Measurements from ENCODE around the gene SMIM13. TPM values are rescaled to one million over a fixed set of nuclear protein-coding genes. Genes with fewer than 3 reads are reported as not detected.

Gene SMIM13
- total RNA-seq, 2 donors from 2014 or later = 4.4 to 7.2 TPM

DNA sequence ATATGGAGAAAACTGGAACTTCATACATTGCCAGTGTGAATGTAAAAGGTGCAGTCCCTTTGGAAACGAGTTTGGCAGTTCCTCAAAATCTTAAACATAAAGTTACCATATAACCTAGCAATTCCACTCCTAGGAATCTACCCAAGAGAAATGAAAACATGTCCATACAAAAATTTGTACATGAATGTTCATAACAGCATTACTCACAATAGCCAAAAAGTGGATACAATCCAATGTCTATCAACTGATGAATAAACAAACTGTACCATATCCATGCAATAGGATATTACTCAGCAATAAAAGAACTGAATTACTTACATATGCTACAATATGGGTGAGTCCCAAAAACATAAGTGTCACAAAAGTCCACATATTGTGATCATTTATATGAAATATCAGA is 66.6 kb downstream of the SMIM13 start:
- H3K4me1 ChIP-seq (replicated peaks) = no peaks in the 10 kb centered on the region
- H3K27me3 ChIP-seq (replicated peaks; ENCODE audit: insufficient read depth) = no peaks in the 10 kb centered on the region
- no peaks in the 10 kb centered on the region for H3K9me3 ChIP-seq
- no peak for DNase-seq (ENCODE audit: low spot score)
- H3K27ac ChIP-seq = no peak overlapping the region
- 67% methylated on average over 1 of the region's 1 CpG for WGBS
- no peaks in the 10 kb centered on the region for H3K36me3 ChIP-seq
- TF ChIP-seq POLR2AphosphoS5 (IDR thresholded peaks at IDR 0.05) = no peak
- TF ChIP-seq POLR2A (IDR thresholded peaks at IDR 0.05) = no peak
- TF ChIP-seq, protein P1, sequence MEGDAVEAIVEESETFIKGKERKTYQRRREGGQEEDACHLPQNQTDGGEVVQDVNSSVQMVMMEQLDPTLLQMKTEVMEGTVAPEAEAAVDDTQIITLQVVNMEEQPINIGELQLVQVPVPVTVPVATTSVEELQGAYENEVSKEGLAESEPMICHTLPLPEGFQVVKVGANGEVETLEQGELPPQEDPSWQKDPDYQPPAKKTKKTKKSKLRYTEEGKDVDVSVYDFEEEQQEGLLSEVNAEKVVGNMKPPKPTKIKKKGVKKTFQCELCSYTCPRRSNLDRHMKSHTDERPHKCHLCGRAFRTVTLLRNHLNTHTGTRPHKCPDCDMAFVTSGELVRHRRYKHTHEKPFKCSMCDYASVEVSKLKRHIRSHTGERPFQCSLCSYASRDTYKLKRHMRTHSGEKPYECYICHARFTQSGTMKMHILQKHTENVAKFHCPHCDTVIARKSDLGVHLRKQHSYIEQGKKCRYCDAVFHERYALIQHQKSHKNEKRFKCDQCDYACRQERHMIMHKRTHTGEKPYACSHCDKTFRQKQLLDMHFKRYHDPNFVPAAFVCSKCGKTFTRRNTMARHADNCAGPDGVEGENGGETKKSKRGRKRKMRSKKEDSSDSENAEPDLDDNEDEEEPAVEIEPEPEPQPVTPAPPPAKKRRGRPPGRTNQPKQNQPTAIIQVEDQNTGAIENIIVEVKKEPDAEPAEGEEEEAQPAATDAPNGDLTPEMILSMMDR (IDR thresholded peaks at IDR 0.05) = no peak
- no peak overlapping the region for H3K4me3 ChIP-seq
- intact Hi-C loops (cut with DNase I) = no loop called here

DNA sequence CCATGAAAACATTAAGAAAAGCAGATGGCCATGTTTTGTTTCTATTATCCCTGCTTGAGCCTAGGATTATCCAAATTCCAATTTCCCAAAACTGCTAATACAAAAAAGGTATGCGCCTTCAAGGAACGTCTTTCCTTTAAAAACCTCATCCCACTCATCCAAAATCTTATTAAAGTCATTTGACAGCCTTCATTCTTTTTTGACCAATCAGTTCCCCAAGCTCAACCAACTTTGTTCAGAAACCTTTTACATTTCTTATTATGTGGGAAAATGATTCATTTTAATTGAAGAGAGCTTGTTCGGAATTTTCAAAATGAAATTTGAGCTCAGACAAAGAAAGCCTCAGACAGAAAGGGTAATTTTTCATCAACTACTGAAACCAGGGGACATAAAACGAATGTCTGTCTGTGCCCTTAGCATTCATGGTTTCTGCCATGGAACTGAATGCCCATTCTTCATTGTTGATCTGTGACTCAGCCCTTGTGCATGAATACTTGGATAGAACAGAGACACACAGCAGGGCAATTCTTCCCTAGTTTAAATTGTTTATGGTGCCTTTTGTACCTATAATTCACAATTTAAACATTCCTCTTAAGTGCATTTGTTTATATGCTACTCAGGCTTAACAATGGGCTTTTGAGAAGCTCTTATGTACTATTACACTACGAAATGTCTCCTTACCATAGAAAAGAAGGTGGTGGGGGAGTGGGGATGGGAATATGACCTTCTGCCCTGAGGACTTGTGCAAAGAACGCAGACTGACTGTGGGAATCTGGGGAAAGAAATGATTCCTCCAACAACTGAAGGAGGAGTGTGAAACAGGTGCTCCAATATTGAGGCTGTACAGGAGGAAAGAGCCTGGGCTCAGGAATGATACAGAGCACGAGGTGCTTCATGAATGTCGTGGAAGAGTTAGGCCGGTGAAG is 67.7 kb downstream of the SMIM13 start:
- WGBS = 85% methylated on average over 9 of the region's 9 CpGs

DNA sequence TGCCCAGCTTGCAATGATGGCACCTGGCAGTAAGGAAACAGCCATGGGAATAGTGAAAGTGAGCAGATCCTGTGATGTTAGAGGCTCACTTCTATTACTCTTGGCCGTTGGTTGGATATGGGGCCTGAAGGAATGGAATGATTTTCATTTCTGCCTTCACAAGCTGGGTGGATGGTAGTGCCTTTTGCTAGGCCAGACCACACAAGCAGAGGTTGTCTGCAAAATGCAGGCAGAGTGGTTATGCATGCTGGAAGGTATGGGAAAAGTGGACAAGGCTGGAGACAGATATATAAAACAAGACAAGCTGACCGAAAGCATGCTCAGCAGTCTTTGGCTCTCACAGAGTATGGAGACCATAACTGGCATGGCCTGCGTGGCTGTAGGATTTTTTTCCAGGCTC is 68.6 kb downstream of the SMIM13 start:
- H3K9me3 ChIP-seq = no peaks in the 10 kb centered on the region
- no peaks in the 10 kb centered on the region for H3K36me3 ChIP-seq
- TF ChIP-seq POLR2AphosphoS5 (IDR thresholded peaks at IDR 0.05) (no peak), POLR2A (IDR thresholded peaks at IDR 0.05) (no peak)
- TF ChIP-seq, protein P1 (IDR thresholded peaks at IDR 0.05) = no peak
- WGBS = 93% methylated on average over 3 of the region's 3 CpGs
- no peak overlapping the region for H3K4me3 ChIP-seq
- H3K27ac ChIP-seq = no peak overlapping the region
- H3K27me3 ChIP-seq (replicated peaks; ENCODE audit: insufficient read depth) = no peaks in the 10 kb centered on the region
- no peak for DNase-seq (ENCODE audit: low spot score)
- intact Hi-C loops (cut with DNase I) = no loop called here
- H3K4me1 ChIP-seq (replicated peaks) = no peaks in the 10 kb centered on the region

More for the DNA sequence above, 67.7 kb downstream of the SMIM13 start:
- H3K36me3 ChIP-seq = no peaks in the 10 kb centered on the region
- no peak overlapping the region for H3K27ac ChIP-seq
- no peak for DNase-seq (ENCODE audit: low spot score)
- intact Hi-C loops (cut with DNase I) = no loop called here
- TF ChIP-seq POLR2A (IDR thresholded peaks at IDR 0.05) = no peak
- TF ChIP-seq, protein P1 (IDR thresholded peaks at IDR 0.05) = no peak
- H3K9me3 ChIP-seq = no peaks in the 10 kb centered on the region
- H3K4me3 ChIP-seq = no peak overlapping the region
- H3K27me3 ChIP-seq (replicated peaks; ENCODE audit: insufficient read depth) = no peaks in the 10 kb centered on the region
- H3K4me1 ChIP-seq (replicated peaks) = no peaks in the 10 kb centered on the region

DNA sequence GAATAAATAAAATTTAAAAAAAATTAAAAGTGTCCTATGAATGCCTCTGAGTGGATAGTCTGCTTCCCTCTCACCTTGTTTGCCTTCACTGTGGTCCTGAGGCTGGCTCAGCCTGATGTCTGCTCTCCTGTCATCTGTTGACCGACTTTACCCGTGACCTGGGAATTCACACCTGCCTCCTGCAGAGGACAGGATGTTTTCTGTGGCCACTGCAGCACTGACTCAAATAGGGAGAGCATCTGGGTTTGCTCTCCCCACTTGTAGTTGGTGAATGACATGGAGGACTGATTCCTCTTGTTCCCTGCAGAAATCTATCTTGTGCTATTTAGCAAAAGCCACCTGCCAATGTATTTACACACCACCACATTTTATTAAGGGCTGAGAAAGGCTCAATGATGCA is 70.3 kb downstream of the SMIM13 start:
- Histone ChIP-seq H3K27me3 (replicated peaks; ENCODE audit: insufficient read depth) (no peaks in the 10 kb centered on the region), H3K36me3 (no peaks in the 10 kb centered on the region), H3K4me3 (no peak overlapping the region), H3K4me1 (replicated peaks) (no peaks in the 10 kb centered on the region), H3K27ac (no peak overlapping the region), H3K9me3 (no peaks in the 10 kb centered on the region)
- intact Hi-C loops (cut with DNase I) = no loop called here
- TF ChIP-seq, protein P1 (IDR thresholded peaks at IDR 0.05) = no peak
- TF ChIP-seq POLR2AphosphoS5 (IDR thresholded peaks at IDR 0.05) (no peak), POLR2A (IDR thresholded peaks at IDR 0.05) (no peak)
- WGBS = 91% methylated on average over 2 of the region's 2 CpGs
- DNase-seq (ENCODE audit: low spot score) = no peak
